Retina (tissue), 1 donor: Measurements from ENCODE around the gene CHCHD4.
"Not testable (repeated sequence)": the region's sequence is repeated elsewhere in the genome, so short reads cannot be mapped to it uniquely, and the experiment has no call there.

Experiments used
- DNase-seq: peaks from one replicate; pipeline ENCODE4 v3.0.0-alpha.2; 2016

CHCHD4 gene

DNA sequence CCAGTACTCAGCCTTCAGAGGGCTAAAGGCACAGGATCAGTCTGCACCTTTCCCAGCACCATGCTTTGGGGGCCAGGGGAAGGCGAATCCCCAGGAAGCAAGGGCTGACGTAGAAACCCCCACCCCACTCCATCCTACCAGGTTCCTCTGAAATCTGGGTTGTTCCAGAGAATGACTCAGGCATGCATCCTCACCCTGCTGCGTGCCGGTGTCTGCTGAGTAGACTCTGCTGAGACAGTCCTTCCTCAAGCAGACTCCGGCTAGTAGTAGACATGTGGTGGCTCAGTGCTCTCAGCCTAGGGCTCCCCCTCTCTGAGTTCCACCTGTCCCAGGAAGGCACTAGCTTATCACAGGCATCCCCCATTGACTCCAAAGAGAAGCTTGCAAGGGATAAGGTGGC, 9.2 kb upstream of the CHCHD4 start:
- no peak for DNase-seq

GRCh38 chr3:14133188-14133800, 8.6 kb upstream of the CHCHD4 start:
- DNase-seq, result no peak

- DNase-seq, result no peak
Observed at GRCh38 chr3:14132689-14133088, 8.0 kb upstream of the CHCHD4 start.

- DNase-seq, result no peak
Observed at GRCh38 chr3:14132120-14132519, 7.5 kb upstream of the CHCHD4 start.

GRCh38 chr3:14131134-14131533, 6.5 kb upstream of the CHCHD4 start:
- DNase-seq, result no peak

- no peak for DNase-seq
Observed at GRCh38 chr3:14130707-14131106, 6.0 kb upstream of the CHCHD4 start.

- no peak for DNase-seq
Observed at GRCh38 chr3:14130230-14130629, 5.6 kb upstream of the CHCHD4 start.

- no peak for DNase-seq
Observed at GRCh38 chr3:14129296-14129695, 4.6 kb upstream of the CHCHD4 start.

GRCh38 chr3:14128724-14129123, 4.1 kb upstream of the CHCHD4 start:
- no peak for DNase-seq

GRCh38 chr3:14127516-14128161, 3.0 kb upstream of the CHCHD4 start:
- DNase-seq, result no peak

DNA sequence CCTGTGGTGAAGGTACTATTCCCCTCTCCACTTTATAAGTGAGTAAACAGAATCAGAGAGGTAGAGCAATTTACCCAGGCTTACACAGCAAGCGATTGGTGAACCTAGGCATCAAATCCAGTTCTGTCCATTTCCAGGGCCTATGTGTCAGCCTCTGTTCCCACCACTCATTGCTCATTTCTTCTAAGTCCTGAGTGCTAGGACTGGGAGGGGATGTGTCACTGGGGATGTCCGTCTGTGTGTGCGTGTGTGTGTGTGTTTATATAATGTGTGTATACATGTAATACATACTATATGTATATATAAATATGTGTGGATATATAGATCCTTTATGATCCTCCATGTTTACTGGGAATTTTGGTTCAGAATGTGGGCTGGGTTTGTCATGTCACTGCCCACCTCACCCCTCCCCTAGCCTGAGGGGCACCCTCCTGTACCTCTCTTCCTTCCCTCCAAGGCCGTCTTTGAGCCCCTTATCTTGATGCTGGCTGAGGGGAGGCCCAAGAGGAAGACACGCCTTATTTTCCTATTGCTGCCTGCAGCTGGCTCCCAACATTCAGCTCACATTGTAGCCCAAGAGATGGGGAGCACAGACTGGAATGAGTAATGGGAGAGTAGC, 2.3 kb upstream of the CHCHD4 start:
- no peak for DNase-seq

DNA sequence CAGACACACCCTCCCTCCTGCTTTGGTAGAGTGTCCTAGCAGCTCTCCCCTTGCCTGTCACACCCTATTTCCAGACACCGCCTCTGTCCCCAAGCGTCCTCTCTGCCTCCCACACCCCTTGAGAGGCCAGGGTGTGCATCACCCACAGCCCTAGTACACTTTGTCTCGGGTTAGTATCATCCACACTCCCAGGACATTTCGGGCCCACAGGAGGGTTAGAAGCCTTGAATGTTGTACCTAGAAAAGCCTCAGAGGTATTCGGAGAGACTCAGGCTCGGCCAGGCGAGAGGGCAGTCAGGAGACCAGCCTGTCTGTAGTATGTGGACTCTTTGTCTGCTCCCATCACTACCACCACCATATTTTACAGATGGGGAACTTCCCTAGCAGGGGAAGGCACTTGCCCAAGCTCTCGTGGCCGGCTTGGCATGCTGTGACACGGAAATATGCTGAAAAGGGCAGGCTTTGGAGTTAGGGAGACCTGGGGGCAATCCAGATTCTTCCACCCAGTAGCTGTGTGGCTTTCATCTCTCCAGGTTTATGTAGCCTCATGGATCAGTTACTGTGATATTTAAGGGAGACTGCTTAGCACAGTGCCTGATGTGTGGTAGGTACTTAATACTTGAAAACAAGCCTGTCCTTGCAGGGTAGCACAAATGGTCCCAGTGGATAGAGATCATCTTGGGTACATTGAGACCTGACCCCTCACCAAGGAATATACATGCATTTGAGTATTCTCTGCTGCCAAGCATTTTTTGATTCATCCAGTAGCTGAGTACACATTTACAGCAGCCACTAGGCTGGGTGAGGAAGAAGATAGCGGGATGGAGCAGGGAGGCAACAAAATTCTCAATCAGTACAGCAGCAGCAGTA, 1.6 kb upstream of the CHCHD4 start:
- no peak for DNase-seq

GRCh38 chr3:14125193-14126016, 735 bp upstream of the CHCHD4 start:
- DNase-seq, result no peak

GRCh38 chr3:14124223-14124614, 451 bp downstream of the CHCHD4 start:
- no peak for DNase-seq

DNA sequence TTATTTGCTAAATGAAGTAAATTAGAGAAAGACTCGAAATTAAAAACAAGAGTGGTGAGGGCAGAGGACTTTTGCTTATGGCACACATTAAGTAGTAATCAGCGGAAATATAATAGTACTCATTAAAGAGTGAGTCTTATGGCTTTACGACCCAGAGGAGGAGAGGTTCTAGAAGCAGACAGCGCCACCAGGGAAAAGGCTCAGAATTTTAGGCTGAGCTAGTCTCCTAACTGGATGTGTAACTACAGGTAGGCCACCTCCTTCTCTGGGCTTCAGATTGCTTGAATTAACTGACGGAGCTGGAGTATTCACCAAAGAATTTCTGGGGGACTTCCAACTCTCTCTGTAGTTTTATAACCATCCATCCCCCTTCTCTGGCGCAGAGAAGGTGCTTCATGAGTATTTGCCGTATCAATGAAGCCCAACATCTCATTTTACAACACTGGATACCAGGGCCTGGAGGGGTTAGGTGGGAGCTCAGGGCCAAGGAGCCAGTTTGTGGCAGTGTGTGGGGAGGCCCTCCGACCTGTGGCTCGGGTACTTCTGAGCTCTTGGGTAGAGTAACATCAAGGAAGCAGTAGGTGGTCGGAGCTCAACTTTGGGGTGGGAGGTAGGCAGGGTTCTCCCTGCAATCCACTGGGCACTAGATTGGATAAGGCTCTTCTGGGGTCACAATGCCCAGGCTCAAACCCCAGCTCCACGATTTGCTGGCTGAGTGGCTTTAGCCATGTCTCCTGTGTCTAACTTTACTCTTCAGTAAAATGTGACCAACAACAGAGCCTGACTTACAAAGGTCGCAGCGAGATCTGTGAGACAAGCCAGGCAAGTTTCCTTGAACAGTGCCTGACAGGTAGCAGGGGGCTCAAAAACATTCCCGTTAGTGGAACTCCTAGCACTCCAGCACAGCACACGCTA, 1.1 kb downstream of the CHCHD4 start:
- no peak for DNase-seq

DNA sequence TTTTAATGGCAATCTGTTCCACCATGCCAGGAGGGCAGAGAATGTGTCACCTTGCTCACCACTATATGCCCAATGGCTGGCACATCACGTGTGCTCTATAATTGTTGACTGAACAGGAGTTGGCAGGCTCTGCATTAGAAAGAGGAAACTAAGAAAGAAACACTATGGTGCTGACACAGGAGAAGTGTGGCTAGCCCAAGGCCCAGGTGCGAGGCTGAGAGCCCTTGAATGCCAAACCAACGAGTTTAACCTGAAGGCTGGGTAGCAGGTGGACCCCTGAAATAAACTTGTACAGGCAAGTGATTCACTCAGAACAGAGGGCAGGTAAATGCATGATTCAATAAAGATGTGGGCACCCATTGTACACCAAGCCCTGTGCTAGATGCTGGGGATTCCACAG, 2.4 kb downstream of the CHCHD4 start:
- no peak for DNase-seq

- DNase-seq, result no peak
Observed at GRCh38 chr3:14121859-14122258, 2.8 kb downstream of the CHCHD4 start.

DNA sequence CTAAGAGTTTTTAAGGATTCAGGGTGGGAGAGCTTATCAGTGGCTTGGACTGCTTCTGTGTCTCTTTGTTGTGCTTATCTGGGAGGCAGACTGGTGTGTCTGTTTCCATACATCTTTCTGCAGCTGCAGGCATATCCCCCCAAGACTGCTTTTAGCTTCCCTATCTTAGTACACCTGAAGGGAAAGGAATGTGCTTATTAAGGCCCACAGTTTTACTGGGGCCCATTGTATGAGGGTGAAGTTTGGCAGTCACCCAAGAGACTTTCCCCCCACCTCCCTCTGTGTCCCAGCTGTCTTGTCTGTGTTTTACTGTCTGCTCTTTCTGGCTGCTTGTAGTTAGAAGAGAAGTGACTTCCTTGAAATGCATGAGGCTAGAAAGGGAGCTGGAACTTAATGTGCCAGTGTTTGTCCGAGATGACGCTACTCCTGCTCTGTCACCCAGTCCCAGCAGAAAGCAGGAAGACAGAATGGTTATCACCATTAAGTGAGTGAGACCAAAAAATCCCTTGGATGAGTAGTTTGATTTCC, 3.7 kb downstream of the CHCHD4 start:
- not testable (repeated sequence) for DNase-seq

GRCh38 chr3:14120111-14120920, 4.4 kb downstream of the CHCHD4 start:
- no peak for DNase-seq

DNA sequence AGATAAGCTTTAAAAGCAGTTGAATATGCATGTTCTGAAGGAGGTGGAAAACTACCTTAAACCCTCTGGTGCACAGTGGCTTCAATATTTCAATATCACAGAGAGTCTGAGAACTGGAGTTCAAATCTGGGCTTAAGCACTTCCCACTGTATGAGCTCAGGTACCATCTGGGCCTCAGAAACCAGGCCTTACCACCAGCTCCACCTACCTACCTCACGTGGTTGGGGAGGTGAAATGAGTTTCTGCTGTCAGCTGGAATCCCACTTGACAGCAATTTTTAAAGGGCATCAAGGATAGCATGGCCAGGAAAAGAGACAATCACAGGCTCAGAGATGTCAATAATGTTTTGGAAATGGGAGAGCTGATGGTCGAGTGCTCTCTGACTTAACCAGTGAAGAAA, 5.0 kb downstream of the CHCHD4 start:
- no peak for DNase-seq
